GM21529 (cell line): ENCODE data around the gene CEP76.
A peak's percentile ranks its signal among the peaks of the same experiment; 100 is the strongest.

Source experiments
- ATAC-seq: cut with Tn5 transposase; IDR thresholded peaks from one replicate; pipeline ENCODE4 v1.9.1; 2021; ENCODE audit not compliant: unreplicated experiment

The CEP76 gene

GRCh38 chr18:12711446-12711845 is 8.9 kb upstream of the CEP76 start:
- ATAC-seq: no peak

GRCh38 chr18:12703664-12704063 is 1.1 kb upstream of the CEP76 start:
- ATAC-seq: no peak

- ATAC-seq: peak; percentile 37
Observed at GRCh38 chr18:12703096-12703567, 609 bp upstream of the CEP76 start.

GRCh38 chr18:12701161-12701560 is 1.4 kb downstream of the CEP76 start:
- ATAC-seq: no peak

GRCh38 chr18:12699747-12700146 is 2.8 kb downstream of the CEP76 start:
- no peak for ATAC-seq

GRCh38 chr18:12694032-12694431 is 8.5 kb downstream of the CEP76 start:
- ATAC-seq: no peak

- no peak for ATAC-seq
Observed at GRCh38 chr18:12692206-12692605, 10.3 kb downstream of the CEP76 start.

GRCh38 chr18:12689256-12689850 is 13.2 kb downstream of the CEP76 start:
- no peak for ATAC-seq

- ATAC-seq: no peak
Observed at GRCh38 chr18:12686100-12686499, 16.4 kb downstream of the CEP76 start.

GRCh38 chr18:12679183-12679786 is 23.2 kb downstream of the CEP76 start:
- no peak for ATAC-seq

- no peak for ATAC-seq
Observed at GRCh38 chr18:12668041-12668440, 34.5 kb downstream of the CEP76 start.

GRCh38 chr18:12659904-12660605 is 42.5 kb downstream of the CEP76 start:
- no peak for ATAC-seq

GRCh38 chr18:12658426-12659138 is 43.9 kb downstream of the CEP76 start:
- ATAC-seq: peak; percentile 12

GRCh38 chr18:12657684-12658425 is 44.7 kb downstream of the CEP76 start, which contains the start of gene SPIRE1:
SPIRE1 (minus strand) TSS chr18:12658107; CDS start chr18:12657866, 241 bp downstream.
- ATAC-seq: peak; percentile 63

GRCh38 chr18:12656938-12657683 is 45.4 kb downstream of the CEP76 start:
- ATAC-seq: peak; percentile 37

GRCh38 chr18:12656605-12656937 is 46.0 kb downstream of the CEP76 start:
- ATAC-seq: no peak

GRCh38 chr18:12654971-12655370 is 47.6 kb downstream of the CEP76 start:
- no peak for ATAC-seq

- ATAC-seq: no peak
Observed at GRCh38 chr18:12652861-12653401, 49.6 kb downstream of the CEP76 start.

GRCh38 chr18:12651651-12652050 is 50.9 kb downstream of the CEP76 start:
- ATAC-seq: no peak

GRCh38 chr18:12647773-12648172 is 54.8 kb downstream of the CEP76 start:
- ATAC-seq: no peak
